ENCODE measurements around the gene FDX1. TPM values are rescaled to one million over a fixed set of nuclear protein-coding genes. Genes with fewer than 3 reads are reported as not detected.

FDX1 gene
- total RNA-seq, 6 experiments from 2014 or later = 7.3 to 10.3 (median 9.5) TPM

- Mint-ChIP-seq H3K4me3 (no peak overlapping the region), H3K27me3 (ENCODE audit: insufficient read depth) (peaks cover 7% of the 10 kb centered on the region), H3K27ac (no peak overlapping the region), H3K4me1 (ENCODE audit: low read depth) (no peaks in the 10 kb centered on the region), H3K9me3 (no peaks in the 10 kb centered on the region; the same call in 1 of the 2 replicates), H3K36me3 (ENCODE audit: low read depth) (no peaks in the 10 kb centered on the region)
- no peak for TF ChIP-seq CTCF (IDR thresholded peaks at IDR 0.05)
- DNase-seq = no peak
Measured at GRCh38 chr11:110497231-110497978, 67.7 kb downstream of the FDX1 start.

GRCh38 chr11:110501428-110501827, 71.7 kb downstream of the FDX1 start:
- Mint-ChIP-seq H3K4me3 (no peak overlapping the region), H3K36me3 (ENCODE audit: low read depth) (no peaks in the 10 kb centered on the region), H3K27me3 (ENCODE audit: insufficient read depth) (peaks cover 5% of the 10 kb centered on the region), H3K27ac (no peak overlapping the region), H3K9me3 (no peaks in the 10 kb centered on the region; the same call in 1 of the 2 replicates), H3K4me1 (ENCODE audit: low read depth) (no peaks in the 10 kb centered on the region)
- DNase-seq = no peak
- no peak for TF ChIP-seq CTCF (IDR thresholded peaks at IDR 0.05)

GRCh38 chr11:110505528-110506284, 76.0 kb downstream of the FDX1 start:
- no peak for TF ChIP-seq CTCF (IDR thresholded peaks at IDR 0.05)
- no peaks in the 10 kb centered on the region for H3K4me1 Mint-ChIP-seq (ENCODE audit: low read depth)
- no peak for DNase-seq
- H3K9me3 Mint-ChIP-seq = no peaks in the 10 kb centered on the region; the same call in 1 of the 2 replicates
- H3K36me3 Mint-ChIP-seq (ENCODE audit: low read depth) = no peaks in the 10 kb centered on the region
- H3K27me3 Mint-ChIP-seq (ENCODE audit: insufficient read depth) = no peaks in the 10 kb centered on the region; the same call in none of the 2 replicates
- no peak overlapping the region for H3K27ac Mint-ChIP-seq
- no peak overlapping the region for H3K4me3 Mint-ChIP-seq

GRCh38 chr11:110507328-110507727, 77.6 kb downstream of the FDX1 start:
- no peak overlapping the region for H3K4me3 Mint-ChIP-seq
- no peaks in the 10 kb centered on the region; the same call in none of the 2 replicates for H3K27me3 Mint-ChIP-seq (ENCODE audit: insufficient read depth)
- H3K9me3 Mint-ChIP-seq = no peaks in the 10 kb centered on the region
- H3K36me3 Mint-ChIP-seq (ENCODE audit: low read depth) = no peaks in the 10 kb centered on the region
- no peaks in the 10 kb centered on the region for H3K4me1 Mint-ChIP-seq (ENCODE audit: low read depth)
- H3K27ac Mint-ChIP-seq = no peak overlapping the region
- TF ChIP-seq CTCF (IDR thresholded peaks at IDR 0.05) = no peak
- no peak for DNase-seq

GRCh38 chr11:110508786-110509185, 79.0 kb downstream of the FDX1 start:
- no peaks in the 10 kb centered on the region for H3K36me3 Mint-ChIP-seq (ENCODE audit: low read depth)
- no peaks in the 10 kb centered on the region for H3K4me1 Mint-ChIP-seq (ENCODE audit: low read depth)
- no peak overlapping the region for H3K4me3 Mint-ChIP-seq
- H3K27me3 Mint-ChIP-seq (ENCODE audit: insufficient read depth) = no peaks in the 10 kb centered on the region; the same call in none of the 2 replicates
- no peak for TF ChIP-seq CTCF (IDR thresholded peaks at IDR 0.05)
- DNase-seq = no peak
- H3K9me3 Mint-ChIP-seq = no peaks in the 10 kb centered on the region
- H3K27ac Mint-ChIP-seq = no peak overlapping the region
